ENCODE results near the gene TICAM2.

DNA sequence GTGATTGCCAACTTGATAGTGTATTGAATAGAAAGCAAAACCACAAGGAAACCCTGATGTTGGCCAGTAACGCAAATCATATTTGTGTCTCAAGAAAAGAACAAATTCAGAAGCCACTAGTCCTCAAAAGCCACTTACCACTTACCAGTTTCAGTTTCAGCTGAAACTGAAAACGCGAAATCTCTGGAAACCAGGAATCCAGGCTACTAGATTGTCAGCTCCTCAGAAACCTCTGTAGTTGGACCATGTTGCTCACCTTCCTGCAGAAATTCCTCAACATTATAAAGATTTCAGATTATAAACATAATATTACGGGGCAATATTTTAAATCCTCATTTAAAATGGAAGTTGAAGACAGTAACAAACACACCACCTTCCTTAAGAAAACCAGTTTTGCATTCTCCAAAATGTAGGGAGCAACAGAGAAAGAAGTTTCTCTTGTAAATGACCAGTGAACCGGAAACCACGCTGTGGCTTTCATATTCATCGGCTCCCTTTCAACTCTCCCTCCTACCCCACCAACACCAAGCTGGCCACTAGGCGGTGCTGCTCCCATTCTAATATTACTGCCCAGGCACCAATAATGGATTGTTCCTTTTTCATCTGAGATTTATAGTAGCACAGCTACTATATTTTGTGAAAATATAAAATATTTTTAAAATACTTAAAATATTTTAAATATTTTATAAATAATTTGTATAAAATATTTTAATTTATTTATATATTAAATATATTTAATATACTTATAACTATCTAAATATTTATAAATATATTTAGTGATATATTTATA, 32.3 kb upstream of the TICAM2 start:
- TF ChIP-seq ZNF501 (tag by site-specific recombination; IDR thresholded peaks at IDR 0.05) (0 out of 2 replicates have a peak, but pooled peaks have one; percentile 52), ZNF549 (tag by site-specific recombination; IDR thresholded peaks at IDR 0.05) (no peak), REST (tag by site-specific recombination; IDR thresholded peaks at IDR 0.05) (no peak), ZNF660 (tag by site-specific recombination; IDR thresholded peaks at IDR 0.05) (0 out of 2 replicates have a peak, but pooled peaks have one; percentile 45)
- TF ChIP-seq, protein P1, sequence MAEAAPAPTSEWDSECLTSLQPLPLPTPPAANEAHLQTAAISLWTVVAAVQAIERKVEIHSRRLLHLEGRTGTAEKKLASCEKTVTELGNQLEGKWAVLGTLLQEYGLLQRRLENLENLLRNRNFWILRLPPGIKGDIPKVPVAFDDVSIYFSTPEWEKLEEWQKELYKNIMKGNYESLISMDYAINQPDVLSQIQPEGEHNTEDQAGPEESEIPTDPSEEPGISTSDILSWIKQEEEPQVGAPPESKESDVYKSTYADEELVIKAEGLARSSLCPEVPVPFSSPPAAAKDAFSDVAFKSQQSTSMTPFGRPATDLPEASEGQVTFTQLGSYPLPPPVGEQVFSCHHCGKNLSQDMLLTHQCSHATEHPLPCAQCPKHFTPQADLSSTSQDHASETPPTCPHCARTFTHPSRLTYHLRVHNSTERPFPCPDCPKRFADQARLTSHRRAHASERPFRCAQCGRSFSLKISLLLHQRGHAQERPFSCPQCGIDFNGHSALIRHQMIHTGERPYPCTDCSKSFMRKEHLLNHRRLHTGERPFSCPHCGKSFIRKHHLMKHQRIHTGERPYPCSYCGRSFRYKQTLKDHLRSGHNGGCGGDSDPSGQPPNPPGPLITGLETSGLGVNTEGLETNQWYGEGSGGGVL (tag by site-specific recombination; IDR thresholded peaks at IDR 0.05), result no peak
- TF ChIP-seq, protein P2, sequence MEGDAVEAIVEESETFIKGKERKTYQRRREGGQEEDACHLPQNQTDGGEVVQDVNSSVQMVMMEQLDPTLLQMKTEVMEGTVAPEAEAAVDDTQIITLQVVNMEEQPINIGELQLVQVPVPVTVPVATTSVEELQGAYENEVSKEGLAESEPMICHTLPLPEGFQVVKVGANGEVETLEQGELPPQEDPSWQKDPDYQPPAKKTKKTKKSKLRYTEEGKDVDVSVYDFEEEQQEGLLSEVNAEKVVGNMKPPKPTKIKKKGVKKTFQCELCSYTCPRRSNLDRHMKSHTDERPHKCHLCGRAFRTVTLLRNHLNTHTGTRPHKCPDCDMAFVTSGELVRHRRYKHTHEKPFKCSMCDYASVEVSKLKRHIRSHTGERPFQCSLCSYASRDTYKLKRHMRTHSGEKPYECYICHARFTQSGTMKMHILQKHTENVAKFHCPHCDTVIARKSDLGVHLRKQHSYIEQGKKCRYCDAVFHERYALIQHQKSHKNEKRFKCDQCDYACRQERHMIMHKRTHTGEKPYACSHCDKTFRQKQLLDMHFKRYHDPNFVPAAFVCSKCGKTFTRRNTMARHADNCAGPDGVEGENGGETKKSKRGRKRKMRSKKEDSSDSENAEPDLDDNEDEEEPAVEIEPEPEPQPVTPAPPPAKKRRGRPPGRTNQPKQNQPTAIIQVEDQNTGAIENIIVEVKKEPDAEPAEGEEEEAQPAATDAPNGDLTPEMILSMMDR (tag by site-specific recombination; IDR thresholded peaks at IDR 0.05), result peak; percentile 79

Data from HEK293 (cell line).